Right atrium auricular region (tissue), 2 donors: Measurements from ENCODE around the gene ARRDC3. TPM values are rescaled to one million over a fixed set of nuclear protein-coding genes. Genes with fewer than 3 reads are reported as not detected.
"Not testable (repeated sequence)": the region's sequence is repeated elsewhere in the genome, so short reads cannot be mapped to it uniquely, and the experiment has no call there.

Experiments used
- DNase-seq: peaks from one replicate; pipeline ENCODE4 v3.0.0-alpha.2; 2019; ENCODE audit warnings: low spot score
- H3K27ac ChIP-seq, 2 donors: fragments of 200-600 bp; sonication (generic); 1 replicate in 1 of 2; 2 replicates in 1 of 2; pipeline ENCODE4 v1.5.1; 2016 to 2019
- H3K27me3 ChIP-seq, 2 donors: fragments of 200-600 bp; sonication (generic); one replicate each; pipeline versions ENCODE4 v1.5.1 to v1.6.0; 2017 to 2019
- H3K36me3 ChIP-seq: fragments of 200-600 bp; sonication (generic); one replicate; pipeline ENCODE4 v1.5.1; 2016
- H3K4me1 ChIP-seq, 2 donors: fragments of 200-600 bp; sonication (generic); one replicate each; pipeline versions ENCODE4 v1.5.1 to v1.6.0; 2017 to 2019
- H3K4me3 ChIP-seq, 2 donors: fragments of 200-600 bp; sonication (generic); 1 replicate in 1 of 2; 2 replicates in 1 of 2; pipeline ENCODE4 v1.5.1; 2017 to 2019; ENCODE audit warnings: mild to moderate bottlenecking in 1 of 2, moderate library complexity in 1 of 2
- H3K9me3 ChIP-seq, 2 donors: fragments of 200-600 bp; sonication (generic); one replicate each; pipeline ENCODE4 v1.5.1; 2019
- CTCF ChIP-seq, 2 donors: fragments of 200-600 bp; sonication (generic); IDR thresholded peaks; one replicate each; pipeline ENCODE4 v1.5.1; 2019; ENCODE audit warnings: antibody characterized with exemption in 2 of 2
- total RNA-seq, 2 donors: library from RNA; depleted of rRNA; stranded (reverse); fragments of >200 nt; gene quantifications; one replicate each; pipeline ENCODE4 v1.1.0, GENCODE V29; 2016

ARRDC3 gene
- total RNA-seq, 2 donors from 2014 or later, result 11.2 to 15.2 TPM

DNA sequence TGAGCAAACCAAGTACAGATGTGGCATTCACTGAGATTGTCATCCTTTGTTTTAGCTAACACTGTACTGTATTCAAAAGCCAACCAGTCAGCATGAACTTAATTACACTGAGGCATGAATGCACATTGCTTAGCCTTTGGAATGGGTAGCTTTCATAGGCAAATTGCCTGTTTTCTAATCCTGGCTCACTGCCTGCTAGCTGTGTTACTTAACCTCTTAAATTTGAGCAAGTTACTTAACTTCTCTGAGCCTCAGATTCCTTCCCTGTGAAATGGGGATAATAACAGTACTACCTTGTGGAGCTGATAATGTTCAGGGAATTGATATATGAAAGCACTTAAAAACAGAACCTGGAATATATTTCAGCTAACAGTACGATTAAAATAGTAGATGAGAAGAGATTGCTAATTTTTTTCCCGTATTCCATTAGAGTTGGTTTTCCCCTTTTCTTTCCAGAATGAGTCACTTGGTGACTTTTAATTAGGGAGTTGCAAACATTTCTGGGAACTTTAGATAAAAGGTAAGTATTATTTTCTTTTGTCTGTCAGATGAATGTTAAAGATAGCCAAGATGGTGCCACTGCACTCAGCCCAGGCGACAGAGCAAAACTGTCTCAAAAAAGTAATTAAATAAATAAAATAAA lies 43.9 kb downstream of the ARRDC3 start:
- DNase-seq, result no peak
- no peaks in the 10 kb centered on the region for H3K9me3 ChIP-seq
- no peak overlapping the region for H3K4me3 ChIP-seq
- no peak for TF ChIP-seq CTCF (IDR thresholded peaks at IDR 0.05)
- H3K4me1 ChIP-seq, result no peaks in the 10 kb centered on the region
- no peak overlapping the region for H3K27ac ChIP-seq
- no peaks in the 10 kb centered on the region for H3K27me3 ChIP-seq
- no peaks in the 10 kb centered on the region for H3K36me3 ChIP-seq

GRCh38 chr5:91332267-91333045 lies 50.7 kb downstream of the ARRDC3 start:
- Histone ChIP-seq H3K4me3 (no peak overlapping the region), H3K4me1 (no peaks in the 10 kb centered on the region), H3K27ac (no peak overlapping the region), H3K9me3 (no peaks in the 10 kb centered on the region), H3K27me3 (no peaks in the 10 kb centered on the region), H3K36me3 (no peaks in the 10 kb centered on the region)
- DNase-seq, result no peak
- no peak for TF ChIP-seq CTCF (IDR thresholded peaks at IDR 0.05)

DNA sequence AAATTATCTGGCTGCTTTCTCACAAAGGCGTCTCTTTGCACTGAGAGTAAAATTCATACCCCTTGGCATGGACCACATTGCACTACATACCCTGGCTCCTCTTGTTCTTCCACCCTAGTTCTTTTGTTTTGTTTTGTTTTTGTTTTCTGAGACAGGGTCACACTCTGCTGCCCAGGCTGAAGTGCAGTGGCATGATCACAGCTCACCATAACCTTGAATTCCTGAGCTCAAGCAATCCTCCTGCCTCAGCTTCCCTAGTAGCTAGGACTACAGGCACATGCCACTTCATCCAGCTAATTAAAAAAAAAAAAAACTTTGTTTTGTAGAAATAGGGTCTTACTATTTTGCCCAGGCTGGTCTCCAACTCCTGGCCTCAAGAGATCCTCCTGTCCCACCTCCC lies 51.4 kb downstream of the ARRDC3 start:
- Histone ChIP-seq H3K27me3 (no peaks in the 10 kb centered on the region), H3K36me3 (no peaks in the 10 kb centered on the region), H3K9me3 (no peaks in the 10 kb centered on the region), H3K4me3 (no peak overlapping the region), H3K27ac (no peak overlapping the region), H3K4me1 (no peaks in the 10 kb centered on the region)
- no peak for DNase-seq
- no peak for TF ChIP-seq CTCF (IDR thresholded peaks at IDR 0.05)

- TF ChIP-seq CTCF (IDR thresholded peaks at IDR 0.05), result no peak
- H3K9me3 ChIP-seq, result no peaks in the 10 kb centered on the region
- no peaks in the 10 kb centered on the region for H3K36me3 ChIP-seq
- no peaks in the 10 kb centered on the region for H3K4me1 ChIP-seq
- H3K4me3 ChIP-seq, result no peak overlapping the region
- DNase-seq, result no peak
- no peak overlapping the region for H3K27ac ChIP-seq
- H3K27me3 ChIP-seq, result no peaks in the 10 kb centered on the region
These were observed 53.8 kb downstream of the ARRDC3 start for GRCh38 chr5:91329283-91329682.

DNA sequence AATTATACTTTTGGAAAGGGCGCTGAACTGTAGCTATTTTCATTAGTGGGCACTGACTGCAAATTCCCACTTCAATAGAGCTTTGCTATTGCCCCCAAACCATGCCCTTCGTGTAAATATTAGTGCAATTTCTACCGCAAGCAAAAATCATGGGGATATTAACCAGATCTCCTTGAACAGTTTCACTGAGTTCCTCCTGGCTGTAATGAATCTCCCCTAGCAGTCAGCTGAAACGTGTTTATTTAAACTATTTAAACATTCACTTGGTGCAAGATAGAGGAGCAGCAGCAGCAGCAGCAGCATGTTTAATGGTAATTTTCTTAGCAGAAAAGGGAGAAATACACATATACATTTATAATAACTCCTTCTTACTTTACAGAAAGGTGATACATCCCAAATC lies 54.4 kb downstream of the ARRDC3 start:
- DNase-seq, result no peak
- H3K4me3 ChIP-seq, result no peak overlapping the region
- no peak for TF ChIP-seq CTCF (IDR thresholded peaks at IDR 0.05)
- no peaks in the 10 kb centered on the region for H3K9me3 ChIP-seq
- no peaks in the 10 kb centered on the region for H3K27me3 ChIP-seq
- no peaks in the 10 kb centered on the region for H3K36me3 ChIP-seq
- H3K4me1 ChIP-seq, result no peaks in the 10 kb centered on the region
- H3K27ac ChIP-seq, result no peak overlapping the region

- not testable (repeated sequence) for H3K9me3 ChIP-seq, H3K36me3 ChIP-seq, DNase-seq, H3K27ac ChIP-seq, H3K4me3 ChIP-seq, H3K4me1 ChIP-seq, H3K27me3 ChIP-seq
These were observed 60.1 kb downstream of the ARRDC3 start for GRCh38 chr5:91322981-91323380.
